ES-I3 (cell line): ENCODE data around the gene TLR5.

ENCODE experiments used
- H3K36me3 ChIP-seq: 2 replicates; pipeline ENCODE4 v1.6.1; 2013; ENCODE audit warnings: mild to moderate bottlenecking, low read length, control low read depth, moderate library complexity; ENCODE audit not compliant: insufficient read depth
- H3K4me1 ChIP-seq: 2 replicates; pipeline ENCODE4 v1.6.1; 2013; ENCODE audit warnings: mild to moderate bottlenecking, control low read depth, low read length; ENCODE audit not compliant: insufficient read depth
- H3K9ac ChIP-seq: 2 replicates; pipeline ENCODE4 v1.6.1; 2013; ENCODE audit warnings: low read depth, mild to moderate bottlenecking, low read length, moderate library complexity
- H3K9me3 ChIP-seq: 2 replicates; pipeline ENCODE4 v1.6.1; 2013; ENCODE audit warnings: mild to moderate bottlenecking, low read length, moderate library complexity; ENCODE audit not compliant: control insufficient read depth, insufficient read depth

The TLR5 gene, protein sequence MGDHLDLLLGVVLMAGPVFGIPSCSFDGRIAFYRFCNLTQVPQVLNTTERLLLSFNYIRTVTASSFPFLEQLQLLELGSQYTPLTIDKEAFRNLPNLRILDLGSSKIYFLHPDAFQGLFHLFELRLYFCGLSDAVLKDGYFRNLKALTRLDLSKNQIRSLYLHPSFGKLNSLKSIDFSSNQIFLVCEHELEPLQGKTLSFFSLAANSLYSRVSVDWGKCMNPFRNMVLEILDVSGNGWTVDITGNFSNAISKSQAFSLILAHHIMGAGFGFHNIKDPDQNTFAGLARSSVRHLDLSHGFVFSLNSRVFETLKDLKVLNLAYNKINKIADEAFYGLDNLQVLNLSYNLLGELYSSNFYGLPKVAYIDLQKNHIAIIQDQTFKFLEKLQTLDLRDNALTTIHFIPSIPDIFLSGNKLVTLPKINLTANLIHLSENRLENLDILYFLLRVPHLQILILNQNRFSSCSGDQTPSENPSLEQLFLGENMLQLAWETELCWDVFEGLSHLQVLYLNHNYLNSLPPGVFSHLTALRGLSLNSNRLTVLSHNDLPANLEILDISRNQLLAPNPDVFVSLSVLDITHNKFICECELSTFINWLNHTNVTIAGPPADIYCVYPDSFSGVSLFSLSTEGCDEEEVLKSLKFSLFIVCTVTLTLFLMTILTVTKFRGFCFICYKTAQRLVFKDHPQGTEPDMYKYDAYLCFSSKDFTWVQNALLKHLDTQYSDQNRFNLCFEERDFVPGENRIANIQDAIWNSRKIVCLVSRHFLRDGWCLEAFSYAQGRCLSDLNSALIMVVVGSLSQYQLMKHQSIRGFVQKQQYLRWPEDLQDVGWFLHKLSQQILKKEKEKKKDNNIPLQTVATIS

DNA sequence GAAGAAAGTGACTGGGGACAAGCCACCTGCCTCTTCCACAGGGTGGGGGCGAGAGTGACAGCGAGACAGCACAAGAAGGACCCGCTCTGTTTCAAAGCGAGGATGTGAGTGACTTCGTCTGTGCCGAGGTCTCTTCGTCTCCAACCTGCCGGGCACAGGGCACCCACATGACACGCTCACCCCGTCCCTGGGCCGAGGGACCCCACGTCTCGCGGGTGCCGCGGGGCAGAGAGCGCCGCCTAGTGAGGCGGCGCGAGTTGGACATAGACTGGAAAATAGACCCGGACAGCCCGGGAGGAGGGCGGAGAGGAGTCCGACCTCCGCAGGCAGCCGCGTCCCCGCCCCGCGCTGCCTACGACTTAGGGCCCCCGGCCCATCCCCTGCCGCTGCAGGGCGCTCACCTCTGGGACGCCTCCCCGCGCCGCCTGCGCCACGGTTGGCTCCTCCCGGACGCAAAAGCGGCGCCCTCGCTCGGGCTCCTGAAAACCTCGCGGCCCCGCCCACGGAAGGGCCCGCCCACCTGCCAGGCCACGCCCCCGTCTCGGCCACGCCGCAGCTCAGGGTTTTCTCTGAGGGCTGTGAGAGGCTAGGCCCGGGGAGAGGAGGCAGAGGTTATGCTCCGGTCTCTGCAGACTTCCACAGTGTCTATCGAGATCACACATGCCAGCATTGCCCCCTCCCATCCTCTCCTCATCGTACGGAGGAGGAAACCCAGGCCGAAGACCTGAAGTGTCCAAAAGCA lies at the start of gene TLR5:
TLR5 (minus strand) TSS at position 454 of the 742 bp plus-strand sequence. CDS start 30,217 bp downstream, outside the sequence.
- H3K4me1 ChIP-seq, result peaks cover 5% of the 10 kb centered on the region
- H3K9me3 ChIP-seq, result no peaks in the 10 kb centered on the region
- peak within 1 kb of the TSS; percentile 62 for H3K9ac ChIP-seq
- no peaks in the 10 kb centered on the region for H3K36me3 ChIP-seq

DNA sequence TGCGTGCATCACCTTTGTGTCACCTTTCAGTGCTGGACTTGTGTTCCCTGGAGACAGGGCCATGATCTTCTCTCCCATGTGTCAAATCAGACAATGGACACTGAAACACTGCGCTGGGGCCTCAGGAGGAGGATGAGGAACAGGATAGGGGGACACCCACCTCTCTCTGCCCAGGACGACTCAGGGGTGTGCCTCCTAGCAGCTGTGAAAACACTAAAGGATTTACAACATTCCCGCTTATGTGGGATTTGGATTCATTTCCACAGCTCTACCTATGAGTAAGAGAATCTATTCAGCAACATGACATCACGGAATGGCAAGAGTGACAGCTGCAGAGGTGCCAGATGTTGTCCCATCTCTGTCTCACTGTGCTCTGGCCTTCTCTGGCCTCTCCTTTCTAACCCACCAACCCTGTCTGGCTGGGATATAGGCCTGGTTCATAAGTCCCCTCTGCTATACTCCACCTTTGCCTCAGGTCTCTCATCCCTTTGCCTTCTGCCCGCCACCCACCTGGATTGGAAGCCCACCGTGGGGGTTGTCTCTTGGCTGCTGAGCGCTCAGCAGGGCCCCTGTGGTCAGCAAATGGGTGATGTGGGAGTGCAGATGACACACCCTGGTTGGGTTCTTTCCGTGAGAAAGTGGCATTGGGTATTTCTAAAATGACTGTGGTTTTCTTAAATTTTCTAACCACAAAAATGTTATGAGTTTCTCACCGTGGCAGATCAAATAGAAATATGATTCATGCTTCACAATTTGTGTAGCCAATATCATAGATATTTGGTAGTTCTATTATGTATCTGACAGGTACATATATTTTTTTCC lies 47.1 kb upstream of the TLR5 start:
- Histone ChIP-seq H3K9me3 (no peaks in the 10 kb centered on the region), H3K4me1 (no peaks in the 10 kb centered on the region), H3K9ac (no peak overlapping the region), H3K36me3 (no peaks in the 10 kb centered on the region)

DNA sequence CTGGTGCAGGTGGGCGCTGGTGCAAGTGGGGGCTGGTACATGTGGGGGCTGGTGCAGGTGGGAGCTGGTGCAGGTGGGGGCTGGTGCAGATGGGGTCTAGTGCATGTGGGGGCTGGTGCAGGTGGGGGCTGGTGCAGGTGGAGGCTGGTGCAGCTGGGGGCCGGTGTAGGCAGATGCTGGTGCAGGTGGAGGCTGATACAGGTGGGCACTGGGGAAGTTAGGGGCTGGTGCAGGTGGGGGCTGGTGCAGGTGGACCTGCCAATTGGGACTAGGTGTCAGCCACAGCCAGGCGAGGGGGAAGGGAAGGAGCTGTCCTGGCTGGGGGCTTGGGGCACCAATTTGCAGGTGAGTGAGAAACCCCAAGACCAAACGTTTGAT lies 46.5 kb upstream of the TLR5 start:
- Histone ChIP-seq H3K4me1 (no peaks in the 10 kb centered on the region), H3K36me3 (no peaks in the 10 kb centered on the region), H3K9ac (no peak overlapping the region), H3K9me3 (no peaks in the 10 kb centered on the region)

DNA sequence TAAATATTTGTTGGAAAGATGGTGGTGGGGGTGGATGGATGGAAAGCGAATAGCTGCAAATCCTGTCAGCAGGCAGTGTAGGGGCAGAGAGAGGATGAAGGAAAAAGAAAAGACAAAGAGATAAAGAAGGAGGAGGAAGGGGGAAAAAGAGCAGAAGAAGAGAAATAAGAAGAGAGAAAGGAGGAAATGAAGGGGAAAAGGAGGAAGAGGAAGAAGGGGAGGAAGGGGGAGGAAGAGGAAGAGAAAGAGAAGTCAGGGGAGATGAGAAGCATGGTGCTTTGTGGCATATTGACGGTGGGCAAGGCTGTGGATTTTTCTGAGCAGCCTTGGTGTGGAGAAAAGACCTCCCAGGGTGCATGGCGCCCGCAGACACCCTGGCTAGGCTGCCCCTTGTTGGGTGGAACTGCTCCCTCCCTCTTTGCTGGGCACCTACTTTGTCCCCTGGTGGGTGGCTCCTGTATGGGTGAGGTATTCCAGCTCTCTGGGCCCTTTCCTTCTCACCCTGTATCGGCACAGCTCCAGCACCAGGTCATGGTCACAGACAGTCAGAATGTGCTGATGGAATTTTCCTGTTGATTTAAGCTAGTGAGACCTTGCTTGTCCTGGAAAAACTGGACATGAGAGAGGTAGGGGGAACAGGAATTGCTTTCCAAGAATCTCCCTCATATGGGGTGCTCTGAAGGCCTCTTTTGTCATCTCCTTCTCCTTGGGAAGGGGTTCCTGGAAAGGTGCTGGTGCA lies 45.7 kb upstream of the TLR5 start:
- no peaks in the 10 kb centered on the region for H3K4me1 ChIP-seq
- H3K9me3 ChIP-seq, result no peaks in the 10 kb centered on the region
- H3K36me3 ChIP-seq, result no peaks in the 10 kb centered on the region
- H3K9ac ChIP-seq, result no peak overlapping the region

DNA sequence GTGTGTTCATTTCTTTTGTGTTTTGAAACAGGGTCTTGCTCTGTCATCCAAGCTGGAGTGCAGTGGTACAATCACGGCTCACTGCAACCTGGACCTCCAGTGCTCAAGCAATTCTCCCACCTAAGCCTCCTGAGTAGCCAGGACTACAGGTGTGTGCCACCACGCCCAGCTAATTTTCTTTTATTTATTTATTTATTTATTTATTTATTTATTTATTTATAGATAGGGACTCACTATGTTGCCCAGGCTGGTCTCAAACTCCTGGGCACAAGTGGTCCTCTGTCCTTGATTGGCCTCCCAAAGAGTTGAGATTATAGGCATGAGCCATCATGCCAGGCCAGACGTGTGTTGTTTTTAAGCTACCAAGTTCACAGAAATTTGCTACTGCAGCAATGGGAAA lies 43.8 kb upstream of the TLR5 start:
- Histone ChIP-seq H3K9ac (no peak overlapping the region), H3K9me3 (no peaks in the 10 kb centered on the region), H3K4me1 (no peaks in the 10 kb centered on the region), H3K36me3 (no peaks in the 10 kb centered on the region)

DNA sequence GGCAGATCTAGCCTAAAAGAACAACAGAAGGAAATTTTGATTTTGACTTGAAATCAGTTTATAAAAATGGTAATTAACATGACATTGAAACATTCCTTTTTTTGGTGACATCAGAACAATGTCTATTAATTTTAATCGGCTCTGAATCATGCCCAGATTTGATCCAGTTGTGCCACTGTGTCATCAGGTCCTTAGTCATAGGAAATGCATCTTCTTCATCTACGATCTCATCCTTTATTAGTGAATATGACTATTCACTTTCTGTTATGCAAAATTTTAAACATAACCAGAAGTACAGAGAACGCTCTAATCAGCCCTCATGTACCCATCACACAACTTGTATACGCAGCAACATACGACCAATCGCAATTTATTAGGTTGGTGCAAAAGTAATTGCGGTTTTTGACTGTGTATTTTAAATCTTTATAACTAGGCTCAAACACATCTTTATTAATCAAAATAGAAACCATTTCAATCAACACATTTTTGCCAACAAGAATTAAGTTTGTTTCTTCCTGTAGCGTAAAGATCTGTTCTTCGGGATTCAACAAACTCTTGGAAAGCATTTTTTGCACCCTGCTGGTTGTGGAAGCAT lies 40.3 kb upstream of the TLR5 start:
- Histone ChIP-seq H3K36me3 (no peaks in the 10 kb centered on the region), H3K9me3 (no peaks in the 10 kb centered on the region), H3K9ac (no peak overlapping the region), H3K4me1 (no peaks in the 10 kb centered on the region)

DNA sequence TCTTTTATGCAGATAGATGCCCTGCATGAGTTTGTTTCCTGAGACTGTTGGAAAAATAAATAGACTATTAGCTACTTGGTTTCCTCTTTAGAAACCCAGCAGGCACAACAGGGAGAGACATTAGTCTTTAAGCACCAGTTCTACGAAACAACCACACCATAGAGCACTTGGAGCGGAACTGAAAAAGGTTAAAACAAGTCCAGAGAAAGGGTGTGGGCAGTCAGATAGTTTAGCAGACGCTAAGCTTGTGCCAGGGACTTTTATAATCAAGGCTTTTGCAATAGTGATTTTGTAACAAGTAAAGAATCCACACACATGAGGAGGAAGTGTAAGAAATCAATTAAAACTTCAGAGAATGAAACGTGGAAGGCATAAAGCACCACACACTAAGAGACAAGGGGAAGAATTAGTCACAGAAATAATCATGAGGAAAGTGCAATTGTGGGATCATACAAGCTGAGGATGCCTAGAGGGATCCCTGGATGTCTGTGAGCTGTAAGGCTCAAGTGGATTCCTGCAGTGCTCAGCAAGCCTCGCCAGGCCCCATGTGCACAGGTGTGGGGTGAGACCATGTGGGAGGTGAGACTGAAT lies 37.8 kb upstream of the TLR5 start:
- no peaks in the 10 kb centered on the region for H3K9me3 ChIP-seq
- H3K36me3 ChIP-seq, result no peaks in the 10 kb centered on the region
- no peak overlapping the region for H3K9ac ChIP-seq
- no peaks in the 10 kb centered on the region for H3K4me1 ChIP-seq

DNA sequence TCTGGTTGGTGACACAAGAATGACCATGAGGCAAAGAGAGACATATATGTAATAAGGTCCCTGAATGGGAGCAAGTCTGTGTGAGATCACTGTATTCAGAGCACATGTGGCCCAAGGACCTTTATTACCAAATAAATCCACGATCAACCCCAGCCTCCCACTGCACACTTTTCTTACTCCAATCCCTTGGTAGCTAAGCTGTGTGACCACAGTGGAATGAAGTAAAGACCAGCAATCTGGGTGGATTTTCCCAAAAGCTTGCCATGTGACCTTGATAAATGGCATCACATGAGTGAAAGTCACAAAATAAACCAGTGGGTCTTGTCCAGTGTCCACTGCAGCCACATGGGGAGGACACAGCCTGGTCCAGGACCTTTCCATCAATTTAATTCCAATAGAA lies 36.7 kb upstream of the TLR5 start:
- Histone ChIP-seq H3K9me3 (no peaks in the 10 kb centered on the region), H3K9ac (no peak overlapping the region)

DNA sequence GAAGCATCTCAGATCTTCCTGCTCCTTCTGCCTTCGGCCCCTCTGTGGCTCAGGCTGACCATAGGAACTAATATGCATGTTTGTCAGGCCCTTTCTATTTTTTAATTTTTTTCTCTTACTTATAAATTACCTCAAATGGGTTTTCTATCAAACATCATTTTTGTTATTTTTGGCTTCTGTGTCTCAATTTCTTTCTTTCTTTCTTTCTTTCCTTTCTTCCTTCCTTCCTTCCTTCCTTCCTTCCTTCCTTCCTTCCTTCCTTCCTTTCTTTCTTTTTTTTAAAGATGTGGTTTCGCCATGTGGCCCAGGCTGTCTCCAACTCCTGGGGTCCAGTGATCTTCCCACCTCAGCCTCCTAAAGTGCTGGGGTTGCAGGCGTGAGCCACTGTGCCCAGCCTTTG lies 36.2 kb upstream of the TLR5 start:
- H3K9me3 ChIP-seq, result no peaks in the 10 kb centered on the region
- H3K9ac ChIP-seq, result no peak overlapping the region
- no peaks in the 10 kb centered on the region for H3K36me3 ChIP-seq
- no peaks in the 10 kb centered on the region for H3K4me1 ChIP-seq

More for the DNA sequence above, 36.7 kb upstream of the TLR5 start:
- no peaks in the 10 kb centered on the region for H3K4me1 ChIP-seq
- no peaks in the 10 kb centered on the region for H3K36me3 ChIP-seq

DNA sequence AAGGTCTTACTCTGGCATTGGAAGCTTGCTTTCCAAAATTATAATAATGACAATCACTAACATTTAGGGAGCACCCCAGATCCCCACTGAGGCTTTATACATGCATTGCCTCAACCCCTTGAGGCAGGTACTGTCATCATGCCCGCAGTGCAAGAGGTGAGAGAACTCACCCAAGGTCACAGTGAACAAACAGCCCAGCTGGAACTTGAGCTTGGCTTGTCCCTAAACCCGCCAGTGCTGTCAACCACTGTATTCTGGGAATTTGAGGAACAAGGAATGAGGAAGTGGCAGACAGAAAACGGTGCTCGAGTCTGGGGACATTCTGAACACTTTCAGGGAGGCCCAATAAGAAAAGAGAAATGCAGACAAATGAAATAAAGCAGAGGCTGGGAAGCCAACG lies 34.6 kb upstream of the TLR5 start:
- Histone ChIP-seq H3K36me3 (no peaks in the 10 kb centered on the region), H3K9me3 (no peaks in the 10 kb centered on the region), H3K4me1 (no peaks in the 10 kb centered on the region), H3K9ac (no peak overlapping the region)

DNA sequence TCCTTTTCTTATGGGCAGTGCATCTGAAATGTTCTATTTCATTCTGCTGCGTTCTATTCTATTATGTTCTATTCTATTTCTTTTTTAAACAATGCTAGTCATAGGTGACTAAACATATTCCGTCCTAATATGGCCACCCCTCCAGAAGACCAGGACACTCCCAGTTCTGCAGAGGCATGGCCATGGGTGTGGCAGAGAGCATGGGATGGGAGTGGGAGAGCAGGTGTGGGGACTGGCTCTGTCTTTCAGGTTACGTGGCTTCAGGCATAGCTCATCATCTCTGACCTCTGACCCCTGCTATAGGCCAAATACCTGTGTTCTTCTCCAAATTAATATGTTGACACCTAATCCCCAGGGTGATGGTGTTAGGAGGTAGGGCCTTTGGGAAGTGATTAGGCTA lies 33.4 kb upstream of the TLR5 start:
- H3K4me1 ChIP-seq, result no peaks in the 10 kb centered on the region

DNA sequence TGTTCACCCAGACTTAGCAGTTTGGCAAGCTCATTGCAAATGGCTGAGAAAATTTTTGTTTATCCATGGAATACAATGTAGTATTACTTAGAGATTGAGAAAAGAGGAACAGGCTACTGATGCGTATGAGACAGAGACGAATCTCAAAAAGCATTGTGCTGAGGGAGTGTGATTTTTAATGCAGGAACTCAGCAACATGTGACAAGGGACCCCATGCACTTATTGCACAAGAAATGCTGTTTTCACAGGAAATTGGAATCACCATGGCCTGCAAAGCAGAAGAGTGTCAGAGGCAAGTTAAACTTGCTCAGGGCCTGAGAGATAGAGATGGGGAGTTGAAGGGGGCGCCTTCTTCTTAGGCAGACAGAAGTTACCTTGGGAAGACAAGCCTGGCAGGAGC lies 32.6 kb upstream of the TLR5 start:
- Histone ChIP-seq H3K36me3 (no peaks in the 10 kb centered on the region), H3K9ac (no peak overlapping the region), H3K9me3 (no peaks in the 10 kb centered on the region), H3K4me1 (no peaks in the 10 kb centered on the region)

More for the DNA sequence above, 33.4 kb upstream of the TLR5 start:
- Histone ChIP-seq H3K36me3 (no peaks in the 10 kb centered on the region), H3K9me3 (no peaks in the 10 kb centered on the region), H3K9ac (no peak overlapping the region)

DNA sequence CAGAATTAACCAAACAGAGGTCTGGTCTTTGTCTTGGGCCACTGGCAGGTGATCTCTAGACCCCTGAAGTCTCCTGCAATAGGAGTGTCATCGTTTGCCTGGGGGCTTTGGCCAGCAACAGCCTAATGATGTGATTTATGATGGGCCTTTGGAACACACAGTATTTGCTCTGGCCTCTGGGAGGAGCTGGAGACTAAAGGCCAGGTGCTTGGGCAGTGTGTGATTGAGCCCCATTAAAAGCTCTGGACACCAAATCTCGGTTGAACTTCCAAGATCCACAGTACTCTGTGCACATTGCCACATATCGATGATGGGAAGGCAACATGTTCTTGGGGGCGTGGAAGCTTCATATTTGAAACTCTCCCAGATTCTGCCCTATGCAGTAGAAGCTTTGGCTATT lies 32.0 kb upstream of the TLR5 start:
- H3K9me3 ChIP-seq, result no peaks in the 10 kb centered on the region
- H3K9ac ChIP-seq, result no peak overlapping the region
- no peaks in the 10 kb centered on the region for H3K4me1 ChIP-seq
- no peaks in the 10 kb centered on the region for H3K36me3 ChIP-seq
